ENCODE data around the gene UBQLNL. TPM values are rescaled to one million over a fixed set of nuclear protein-coding genes. Genes with fewer than 3 reads are reported as not detected.

The UBQLNL gene, protein sequence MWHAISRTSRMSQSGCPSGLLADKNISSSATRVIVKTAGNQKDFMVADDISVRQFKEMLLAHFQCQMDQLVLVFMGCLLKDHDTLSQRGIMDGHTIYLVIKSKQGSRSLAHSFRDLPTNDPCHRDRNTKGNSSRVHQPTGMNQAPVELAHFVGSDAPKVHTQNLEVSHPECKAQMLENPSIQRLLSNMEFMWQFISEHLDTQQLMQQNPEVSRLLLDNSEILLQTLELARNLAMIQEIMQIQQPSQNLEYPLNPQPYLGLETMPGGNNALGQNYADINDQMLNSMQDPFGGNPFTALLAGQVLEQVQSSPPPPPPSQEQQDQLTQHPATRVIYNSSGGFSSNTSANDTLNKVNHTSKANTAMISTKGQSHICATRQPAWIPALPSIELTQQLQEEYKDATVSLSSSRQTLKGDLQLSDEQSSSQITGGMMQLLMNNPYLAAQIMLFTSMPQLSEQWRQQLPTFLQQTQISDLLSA
- total RNA-seq (2022; extraction: Qiagen RNA extraction): not detected in 5 replicates

DNA sequence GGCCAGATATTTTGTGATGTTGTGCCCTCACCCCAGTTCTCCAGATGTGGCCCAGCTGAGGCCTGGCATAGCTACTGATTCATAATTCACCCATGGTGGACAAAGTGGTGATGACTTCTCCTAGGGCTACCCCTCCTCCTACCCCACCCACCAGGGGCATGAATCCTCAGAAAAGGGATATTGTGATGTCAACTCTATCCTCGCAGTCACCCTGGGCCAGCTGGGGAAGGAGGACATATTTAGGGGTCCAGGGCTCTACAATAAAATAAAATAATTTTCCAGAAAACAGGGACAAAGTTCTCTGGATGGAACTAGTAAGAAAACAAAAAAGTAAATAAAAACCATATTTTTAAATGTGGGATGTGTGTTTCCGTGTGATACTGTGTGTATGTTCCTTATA lies at the start of gene UBQLNL:
Gene UBQLNL (minus strand): TSS at position 101 of the 400 bp plus-strand sequence. CDS start 258 bp downstream, outside the sequence.

DNA sequence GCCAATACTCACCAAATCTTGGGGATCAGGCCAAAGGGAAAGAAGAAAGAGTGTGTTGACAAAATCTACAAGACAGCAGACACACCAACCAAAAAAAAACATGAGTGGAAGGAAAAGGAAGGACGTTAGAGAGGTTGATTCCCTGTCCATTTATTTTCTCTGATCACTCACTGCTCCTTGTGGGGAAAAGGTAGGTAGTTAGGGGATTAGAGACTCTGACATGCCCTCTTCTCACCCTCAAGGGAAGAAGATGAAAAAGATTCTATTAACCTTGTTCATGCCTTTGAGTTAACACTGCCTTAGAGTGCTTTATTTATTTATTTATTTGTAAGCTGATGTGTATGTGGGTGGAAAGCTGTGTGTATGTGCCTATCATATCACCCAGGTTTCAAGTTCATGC lies 31.9 kb upstream of the UBQLNL start, which contains the start of gene OR52H1:
Gene OR52H1 (minus strand): TSS at position 101 of the 400 bp plus-strand sequence. CDS start 3,035 bp downstream, outside the sequence.

DNA sequence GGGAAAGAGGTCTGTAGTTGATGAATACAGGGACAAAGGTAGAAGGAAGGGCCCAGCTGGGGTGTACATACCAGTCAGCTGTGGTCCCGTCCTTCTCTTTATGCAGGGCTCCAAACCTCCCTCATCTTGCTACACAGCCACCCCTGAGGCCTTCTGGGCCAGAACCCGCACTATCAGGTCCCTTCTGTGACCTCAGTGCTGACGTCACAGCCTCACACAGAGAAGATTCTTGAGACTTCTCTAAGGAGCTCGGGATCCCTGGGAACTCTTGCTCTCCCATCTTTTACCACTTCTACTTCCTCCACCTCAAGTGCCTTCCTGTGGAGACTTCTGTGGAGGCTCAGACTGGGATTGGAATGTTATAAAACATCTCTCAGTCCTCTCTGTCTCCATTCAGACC lies 6.7 kb downstream of the UBQLNL start, which contains the start of gene UBQLN3:
Gene UBQLN3 (minus strand): TSS at position 155 of the 400 bp plus-strand sequence. CDS start 399 bp downstream, outside the sequence.

DNA sequence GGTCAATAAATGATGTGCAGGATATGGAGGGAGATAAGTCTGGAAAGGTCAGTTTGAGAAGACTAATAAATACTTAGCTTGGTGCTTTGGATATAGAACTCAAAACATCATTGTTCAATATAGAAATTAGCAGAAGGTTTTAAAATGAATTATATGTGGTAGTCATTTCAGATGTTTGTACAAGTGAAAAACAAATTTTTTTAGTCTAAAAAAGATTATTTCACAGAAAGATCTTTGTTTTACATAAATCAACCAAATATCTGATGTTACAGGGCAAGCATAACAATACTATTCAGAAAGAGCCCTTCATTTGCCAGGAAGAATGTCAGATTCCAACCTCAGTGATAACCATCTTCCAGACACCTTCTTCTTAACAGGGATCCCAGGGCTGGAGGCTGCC lies 28.1 kb downstream of the UBQLNL start, which contains the start of gene OR52D1:
Gene OR52D1 (plus strand): TSS at position 301 of the 400 bp plus-strand sequence. CDS start 22 bp downstream, at position 323.

Other genes with a start within 250 kb of the UBQLNL start
- gene HBE1, start 246.8 kb downstream of the UBQLNL start, total RNA-seq (2022; extraction: Qiagen RNA extraction): 0.16 TPM in 1 of 5 replicates, not detected in the others
- gene OR51B4, start 214.8 kb downstream of the UBQLNL start, total RNA-seq (2022; extraction: Qiagen RNA extraction): not detected in 5 replicates
- gene OR51B2, start 192.4 kb downstream of the UBQLNL start, total RNA-seq (2022; extraction: Qiagen RNA extraction): not detected in 5 replicates
- not detected in 5 replicates for gene OR51B5, start 173.2 kb downstream of the UBQLNL start, total RNA-seq (2022; extraction: Qiagen RNA extraction)
- not detected in 5 replicates for gene OR51B6, start 165.2 kb downstream of the UBQLNL start, total RNA-seq (2022; extraction: Qiagen RNA extraction)
- gene OR51M1, start 132.9 kb downstream of the UBQLNL start, total RNA-seq (2022; extraction: Qiagen RNA extraction): not detected in 5 replicates
- gene OR51Q1, start 94.6 kb downstream of the UBQLNL start, total RNA-seq (2022; extraction: Qiagen RNA extraction): not detected in 5 replicates
- not detected in 5 replicates for gene OR51I1, start 75.2 kb downstream of the UBQLNL start, total RNA-seq (2022; extraction: Qiagen RNA extraction)
- gene OR51I2, start 67.4 kb downstream of the UBQLNL start, total RNA-seq (2022; extraction: Qiagen RNA extraction): not detected in 5 replicates
- gene OR52D1, start 28.0 kb downstream of the UBQLNL start, total RNA-seq (2022; extraction: Qiagen RNA extraction): not detected in 5 replicates
- gene UBQLN3, start 6.7 kb downstream of the UBQLNL start, total RNA-seq (2022; extraction: Qiagen RNA extraction): not detected in 5 replicates
- gene OR52H1, start 31.8 kb upstream of the UBQLNL start, total RNA-seq (2022; extraction: Qiagen RNA extraction): not detected in 5 replicates
- gene OR52B6, start 64.2 kb upstream of the UBQLNL start, total RNA-seq (2022; extraction: Qiagen RNA extraction): not detected in 5 replicates
- 6.3 to 10.1 TPM (median 8.4 TPM) in 5 replicates for gene TRIM6, start 79.9 kb upstream of the UBQLNL start, total RNA-seq (2022; extraction: Qiagen RNA extraction)
- 2.6 to 4.0 TPM (median 3.2 TPM) in 5 replicates for gene TRIM34, start 108.3 kb upstream of the UBQLNL start, total RNA-seq (2022; extraction: Qiagen RNA extraction)
- gene TRIM5, start 168.4 kb upstream of the UBQLNL start, total RNA-seq (2022; extraction: Qiagen RNA extraction): 8.9 to 12.4 TPM (median 9.6 TPM) in 5 replicates
- gene TRIM22, start 173.1 kb upstream of the UBQLNL start, total RNA-seq (2022; extraction: Qiagen RNA extraction): 0.61 to 1.2 TPM (median 0.67 TPM) in 5 replicates
- gene OR56B1, start 219.7 kb upstream of the UBQLNL start, total RNA-seq (2022; extraction: Qiagen RNA extraction): not detected in 5 replicates
- gene OR52N4, start 237.5 kb upstream of the UBQLNL start, total RNA-seq (2022; extraction: Qiagen RNA extraction): not detected in 5 replicates

Data from A549 treated with Hydrocortisone at 1 μM for 4 hours (cell line).